ENCODE measurements around the gene ATRN.

The ATRN gene

GRCh38 chr20:3635346-3635745 is 164.5 kb downstream of the ATRN start:
- DNase-seq (ENCODE audit: extremely low read depth, insufficient read length), result no peak
- no peak for TF ChIP-seq CTCF (IDR thresholded peaks at IDR 0.05; ENCODE audit: insufficient read depth, low read length, poor library complexity, severe bottlenecking)
- H3K36me3 ChIP-seq (ENCODE audit: control insufficient read depth, insufficient read depth, low read length), result no peaks in the 10 kb centered on the region; the same call in 1 of the 2 replicates
- H3K27me3 ChIP-seq (replicated peaks; ENCODE audit: control insufficient read depth, insufficient read depth, low read length), result no peaks in the 10 kb centered on the region
- no peak overlapping the region for H3K4me3 ChIP-seq (replicated peaks; ENCODE audit: low read depth, low read length)

GRCh38 chr20:3640259-3640658 is 169.4 kb downstream of the ATRN start:
- TF ChIP-seq CTCF (IDR thresholded peaks at IDR 0.05; ENCODE audit: insufficient read depth, low read length, poor library complexity, severe bottlenecking), result no peak
- Histone ChIP-seq H3K27me3 (replicated peaks; ENCODE audit: control insufficient read depth, insufficient read depth, low read length) (no peaks in the 10 kb centered on the region), H3K4me3 (replicated peaks; ENCODE audit: low read depth, low read length) (no peak overlapping the region), H3K36me3 (ENCODE audit: control insufficient read depth, insufficient read depth, low read length) (peaks cover under 1% of the 10 kb centered on the region; the same call in 1 of the 2 replicates)
- no peak for DNase-seq (ENCODE audit: extremely low read depth, insufficient read length)

DNA sequence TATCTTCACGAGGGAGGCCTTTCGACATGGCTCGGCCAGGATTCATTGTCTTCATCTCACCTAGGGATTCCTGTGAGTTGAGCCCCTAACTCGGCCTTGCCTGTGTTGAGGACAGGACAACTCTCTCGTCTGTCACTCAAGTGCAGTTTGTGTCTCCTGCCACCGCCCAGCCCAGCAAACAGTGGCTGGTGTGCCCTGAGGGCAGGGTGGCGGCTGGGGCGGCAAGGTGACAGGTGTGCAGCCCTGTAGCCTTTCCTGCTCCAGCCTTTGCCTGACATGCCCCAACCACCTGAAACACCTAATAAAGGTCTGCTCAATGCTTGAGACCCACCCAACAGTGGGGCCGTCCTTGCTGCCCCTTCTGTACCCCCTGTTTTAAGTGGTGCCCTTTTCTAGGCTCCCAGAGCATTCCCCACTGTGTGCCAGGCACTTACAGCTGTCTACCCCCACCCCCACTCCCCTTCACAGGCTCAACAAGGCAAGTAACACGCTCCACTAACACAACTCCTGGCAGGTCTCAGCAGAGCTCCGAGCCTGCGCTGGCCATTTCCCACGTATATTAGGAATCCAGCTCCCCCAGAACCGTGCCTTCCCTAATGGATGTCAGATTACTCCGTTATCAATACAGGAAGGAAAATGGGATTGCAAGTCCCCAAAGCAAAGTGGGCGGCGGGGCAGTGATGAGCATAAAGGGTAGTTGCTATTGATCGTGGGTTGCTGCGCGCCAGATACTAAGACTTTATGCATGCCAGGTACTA is 174.7 kb downstream of the ATRN start:
- H3K4me3 ChIP-seq (replicated peaks; ENCODE audit: low read depth, low read length), result no peak overlapping the region
- H3K36me3 ChIP-seq (ENCODE audit: control insufficient read depth, insufficient read depth, low read length), result peaks cover 1% of the 10 kb centered on the region; the same call in 1 of the 2 replicates
- no peak for TF ChIP-seq CTCF (IDR thresholded peaks at IDR 0.05; ENCODE audit: insufficient read depth, low read length, poor library complexity, severe bottlenecking)
- DNase-seq (ENCODE audit: extremely low read depth, insufficient read length), result no peak
- H3K27me3 ChIP-seq (replicated peaks; ENCODE audit: control insufficient read depth, insufficient read depth, low read length), result no peaks in the 10 kb centered on the region

GRCh38 chr20:3646067-3646440 is 175.2 kb downstream of the ATRN start:
- Histone ChIP-seq H3K36me3 (ENCODE audit: control insufficient read depth, insufficient read depth, low read length) (peaks cover 1% of the 10 kb centered on the region; the same call in 1 of the 2 replicates), H3K27me3 (replicated peaks; ENCODE audit: control insufficient read depth, insufficient read depth, low read length) (no peaks in the 10 kb centered on the region), H3K4me3 (replicated peaks; ENCODE audit: low read depth, low read length) (no peak overlapping the region)
- DNase-seq (ENCODE audit: extremely low read depth, insufficient read length), result no peak
- no peak for TF ChIP-seq CTCF (IDR thresholded peaks at IDR 0.05; ENCODE audit: insufficient read depth, low read length, poor library complexity, severe bottlenecking)

- DNase-seq (ENCODE audit: extremely low read depth, insufficient read length), result no peak
- H3K27me3 ChIP-seq (replicated peaks; ENCODE audit: control insufficient read depth, insufficient read depth, low read length), result no peaks in the 10 kb centered on the region
Observed at GRCh38 chr20:3646651-3647050, 175.8 kb downstream of the ATRN start.

More at GRCh38 chr20:3646651-3647050, 175.8 kb downstream of the ATRN start:
- peaks cover 1% of the 10 kb centered on the region; the same call in 1 of the 2 replicates for H3K36me3 ChIP-seq (ENCODE audit: control insufficient read depth, insufficient read depth, low read length)
- TF ChIP-seq CTCF (IDR thresholded peaks at IDR 0.05; ENCODE audit: insufficient read depth, low read length, poor library complexity, severe bottlenecking), result no peak
- no peak overlapping the region for H3K4me3 ChIP-seq (replicated peaks; ENCODE audit: low read depth, low read length)
